HepG2 (cell line): Measurements from ENCODE around the gene PARVB.

ENCODE experiments used
- BHLHE40 ChIP-seq: IDR thresholded peaks from 2 replicates; pipeline ENCODE4 v1.6.1; 2011; ENCODE audit warnings: low read length, improper control_type of control experiment
- CEBPG ChIP-seq: IDR thresholded peaks from 2 replicates; pipeline ENCODE4 v1.6.1; 2016
- EHMT2 ChIP-seq: fragments of 200-600 bp; sonication (generic); IDR thresholded peaks from 2 replicates; pipeline ENCODE4 v1.7.0; 2017; ENCODE audit warnings: antibody characterized with exemption, low read depth, low read length, borderline replicate concordance
- EZH2 ChIP-seq: conservative IDR thresholded peaks from 2 replicates; pipeline ENCODE4 v1.6.1; 2012; ENCODE audit warnings: mild to moderate bottlenecking, low read depth, low read length, moderate library complexity
- MEIS2 ChIP-seq: sonication (generic); formaldehyde crosslinking; IDR thresholded peaks from 2 replicates; pipeline ENCODE4 v1.9.0; 2021; ENCODE audit warnings: mild to moderate bottlenecking, missing genetic modification reagents
- POLR2A ChIP-seq, 2 experiments: IDR thresholded peaks; 2 replicates each; pipeline ENCODE4 v1.6.1; 2011; ENCODE audit warnings: low read depth in 2 of 2, low read length in 2 of 2, mild to moderate bottlenecking in 1 of 2, moderate library complexity in 1 of 2; ENCODE audit not compliant: insufficient read depth in 1 of 2
- SMARCC2 ChIP-seq: fragments of 450-650 bp; IDR thresholded peaks from 2 replicates; pipeline ENCODE4 v1.6.1; 2017; ENCODE audit warnings: antibody characterized with exemption, mild to moderate bottlenecking
- ZFP36L1 ChIP-seq: sonication (generic); formaldehyde crosslinking; IDR thresholded peaks from 2 replicates; pipeline ENCODE4 v1.8.0; 2022; ENCODE audit warnings: mild to moderate bottlenecking, missing genetic modification reagents, moderate library complexity
- ZNF724P ChIP-seq: sonication (generic); formaldehyde crosslinking; IDR thresholded peaks from 2 replicates; pipeline ENCODE4 v1.8.0; 2022; ENCODE audit warnings: missing genetic modification reagents, borderline replicate concordance
- ZNF746 ChIP-seq: sonication (generic); formaldehyde crosslinking; IDR thresholded peaks from 2 replicates; pipeline ENCODE4 v1.8.0; 2022; ENCODE audit warnings: mild to moderate bottlenecking, missing genetic modification reagents
- TF ChIP-seq, protein P1 (sequence below): sonication (generic); formaldehyde crosslinking; IDR thresholded peaks from 2 replicates; pipeline ENCODE4 v1.5.0; 2020; ENCODE audit warnings: mild to moderate bottlenecking, missing genetic modification reagents, moderate library complexity
- TF ChIP-seq, protein P2 (sequence below): sonication (generic); formaldehyde crosslinking; IDR thresholded peaks from 2 replicates; pipeline ENCODE4 v1.9.0; 2021; ENCODE audit warnings: missing genetic modification reagents, borderline replicate concordance
- TF ChIP-seq, protein P3 (sequence below): sonication (generic); formaldehyde crosslinking; IDR thresholded peaks from 2 replicates; pipeline ENCODE4 v1.4.0; 2020; ENCODE audit warnings: missing genetic modification reagents, borderline replicate concordance

DNA sequence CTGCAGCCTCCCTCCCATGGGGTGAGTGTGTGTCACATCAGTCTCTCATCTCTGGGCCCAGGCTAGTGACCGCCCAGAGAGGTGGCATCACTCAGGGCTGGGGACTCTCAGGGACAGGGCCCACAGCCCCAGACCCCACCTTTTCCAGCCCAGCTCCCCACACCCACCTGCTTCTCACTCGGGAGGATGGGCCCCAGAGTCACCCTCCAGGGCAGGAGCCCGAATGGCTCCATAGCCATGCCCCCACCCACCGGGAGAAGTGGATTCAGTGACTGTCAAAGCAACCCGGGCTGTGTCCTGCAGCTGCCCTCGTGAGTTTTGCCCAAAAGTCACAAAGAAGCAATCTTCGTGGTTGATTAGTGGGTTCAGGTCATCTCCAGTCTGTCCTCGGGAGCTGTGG is 182.6 kb downstream of the PARVB start:
- TF ChIP-seq EZH2 (no peak), MEIS2 (CRISPR knock-in tag) (no peak), SMARCC2 (no peak), CEBPG (CRISPR knock-in tag) (no peak), ZFP36L1 (CRISPR knock-in tag) (no peak), BHLHE40 (no peak), POLR2A (IDR thresholded peaks at IDR 0.05; ENCODE audit: insufficient read depth in 1 of 2, low read depth in 2 of 2, low read length in 2 of 2) (no peak), EHMT2 (no peak), ZNF746 (CRISPR knock-in tag) (no peak), ZNF724P (CRISPR knock-in tag) (no peak)
- TF ChIP-seq, protein P1, sequence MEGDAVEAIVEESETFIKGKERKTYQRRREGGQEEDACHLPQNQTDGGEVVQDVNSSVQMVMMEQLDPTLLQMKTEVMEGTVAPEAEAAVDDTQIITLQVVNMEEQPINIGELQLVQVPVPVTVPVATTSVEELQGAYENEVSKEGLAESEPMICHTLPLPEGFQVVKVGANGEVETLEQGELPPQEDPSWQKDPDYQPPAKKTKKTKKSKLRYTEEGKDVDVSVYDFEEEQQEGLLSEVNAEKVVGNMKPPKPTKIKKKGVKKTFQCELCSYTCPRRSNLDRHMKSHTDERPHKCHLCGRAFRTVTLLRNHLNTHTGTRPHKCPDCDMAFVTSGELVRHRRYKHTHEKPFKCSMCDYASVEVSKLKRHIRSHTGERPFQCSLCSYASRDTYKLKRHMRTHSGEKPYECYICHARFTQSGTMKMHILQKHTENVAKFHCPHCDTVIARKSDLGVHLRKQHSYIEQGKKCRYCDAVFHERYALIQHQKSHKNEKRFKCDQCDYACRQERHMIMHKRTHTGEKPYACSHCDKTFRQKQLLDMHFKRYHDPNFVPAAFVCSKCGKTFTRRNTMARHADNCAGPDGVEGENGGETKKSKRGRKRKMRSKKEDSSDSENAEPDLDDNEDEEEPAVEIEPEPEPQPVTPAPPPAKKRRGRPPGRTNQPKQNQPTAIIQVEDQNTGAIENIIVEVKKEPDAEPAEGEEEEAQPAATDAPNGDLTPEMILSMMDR (CRISPR knock-in tag), result no peak
- TF ChIP-seq, protein P2, sequence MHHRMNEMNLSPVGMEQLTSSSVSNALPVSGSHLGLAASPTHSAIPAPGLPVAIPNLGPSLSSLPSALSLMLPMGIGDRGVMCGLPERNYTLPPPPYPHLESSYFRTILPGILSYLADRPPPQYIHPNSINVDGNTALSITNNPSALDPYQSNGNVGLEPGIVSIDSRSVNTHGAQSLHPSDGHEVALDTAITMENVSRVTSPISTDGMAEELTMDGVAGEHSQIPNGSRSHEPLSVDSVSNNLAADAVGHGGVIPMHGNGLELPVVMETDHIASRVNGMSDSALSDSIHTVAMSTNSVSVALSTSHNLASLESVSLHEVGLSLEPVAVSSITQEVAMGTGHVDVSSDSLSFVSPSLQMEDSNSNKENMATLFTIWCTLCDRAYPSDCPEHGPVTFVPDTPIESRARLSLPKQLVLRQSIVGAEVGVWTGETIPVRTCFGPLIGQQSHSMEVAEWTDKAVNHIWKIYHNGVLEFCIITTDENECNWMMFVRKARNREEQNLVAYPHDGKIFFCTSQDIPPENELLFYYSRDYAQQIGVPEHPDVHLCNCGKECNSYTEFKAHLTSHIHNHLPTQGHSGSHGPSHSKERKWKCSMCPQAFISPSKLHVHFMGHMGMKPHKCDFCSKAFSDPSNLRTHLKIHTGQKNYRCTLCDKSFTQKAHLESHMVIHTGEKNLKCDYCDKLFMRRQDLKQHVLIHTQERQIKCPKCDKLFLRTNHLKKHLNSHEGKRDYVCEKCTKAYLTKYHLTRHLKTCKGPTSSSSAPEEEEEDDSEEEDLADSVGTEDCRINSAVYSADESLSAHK (CRISPR knock-in tag), result no peak
- TF ChIP-seq, protein P3, sequence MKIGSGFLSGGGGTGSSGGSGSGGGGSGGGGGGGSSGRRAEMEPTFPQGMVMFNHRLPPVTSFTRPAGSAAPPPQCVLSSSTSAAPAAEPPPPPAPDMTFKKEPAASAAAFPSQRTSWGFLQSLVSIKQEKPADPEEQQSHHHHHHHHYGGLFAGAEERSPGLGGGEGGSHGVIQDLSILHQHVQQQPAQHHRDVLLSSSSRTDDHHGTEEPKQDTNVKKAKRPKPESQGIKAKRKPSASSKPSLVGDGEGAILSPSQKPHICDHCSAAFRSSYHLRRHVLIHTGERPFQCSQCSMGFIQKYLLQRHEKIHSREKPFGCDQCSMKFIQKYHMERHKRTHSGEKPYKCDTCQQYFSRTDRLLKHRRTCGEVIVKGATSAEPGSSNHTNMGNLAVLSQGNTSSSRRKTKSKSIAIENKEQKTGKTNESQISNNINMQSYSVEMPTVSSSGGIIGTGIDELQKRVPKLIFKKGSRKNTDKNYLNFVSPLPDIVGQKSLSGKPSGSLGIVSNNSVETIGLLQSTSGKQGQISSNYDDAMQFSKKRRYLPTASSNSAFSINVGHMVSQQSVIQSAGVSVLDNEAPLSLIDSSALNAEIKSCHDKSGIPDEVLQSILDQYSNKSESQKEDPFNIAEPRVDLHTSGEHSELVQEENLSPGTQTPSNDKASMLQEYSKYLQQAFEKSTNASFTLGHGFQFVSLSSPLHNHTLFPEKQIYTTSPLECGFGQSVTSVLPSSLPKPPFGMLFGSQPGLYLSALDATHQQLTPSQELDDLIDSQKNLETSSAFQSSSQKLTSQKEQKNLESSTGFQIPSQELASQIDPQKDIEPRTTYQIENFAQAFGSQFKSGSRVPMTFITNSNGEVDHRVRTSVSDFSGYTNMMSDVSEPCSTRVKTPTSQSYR (CRISPR knock-in tag), result no peak
